ENCODE data around the gene IL36RN.

The IL36RN gene

DNA sequence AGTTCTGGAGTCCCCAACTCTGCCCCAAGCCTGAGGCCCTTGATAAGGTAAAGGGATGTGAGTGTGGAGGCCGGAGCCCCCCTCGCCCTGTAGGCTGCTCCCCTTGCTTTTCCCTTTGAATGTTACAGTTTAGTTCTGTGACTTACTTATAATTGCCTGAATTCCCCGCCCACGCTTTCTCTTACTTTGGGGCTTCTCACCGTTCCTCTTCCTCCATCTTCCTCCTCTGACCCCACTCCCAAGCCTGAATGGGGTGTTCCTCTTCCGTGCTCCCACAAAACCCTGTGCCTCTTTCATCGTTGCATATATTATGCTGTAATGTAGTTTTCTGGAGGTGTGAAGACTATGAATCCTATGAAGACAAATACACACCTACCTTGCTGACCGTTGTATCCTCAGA, 53.4 kb downstream of the IL36RN start:
- H4K20me1 ChIP-seq (ENCODE audit: insufficient read depth, low read length) = no peaks in the 10 kb centered on the region
- H3K9me3 ChIP-seq (ENCODE audit: insufficient read depth, low read length) = no peaks in the 10 kb centered on the region
- peak overlapping the region; percentile 20; the same call in 1 of the 2 replicates for H3K4me2 ChIP-seq (ENCODE audit: low read length)
- no peak overlapping the region for H3K9ac ChIP-seq (ENCODE audit: low read length)
- no peaks in the 10 kb centered on the region for H3K36me3 ChIP-seq (replicated peaks; ENCODE audit: low read depth, low read length)
- H3K4me1 ChIP-seq (ENCODE audit: low read length) = peaks cover 24% of the 10 kb centered on the region
- TF ChIP-seq, protein P1, sequence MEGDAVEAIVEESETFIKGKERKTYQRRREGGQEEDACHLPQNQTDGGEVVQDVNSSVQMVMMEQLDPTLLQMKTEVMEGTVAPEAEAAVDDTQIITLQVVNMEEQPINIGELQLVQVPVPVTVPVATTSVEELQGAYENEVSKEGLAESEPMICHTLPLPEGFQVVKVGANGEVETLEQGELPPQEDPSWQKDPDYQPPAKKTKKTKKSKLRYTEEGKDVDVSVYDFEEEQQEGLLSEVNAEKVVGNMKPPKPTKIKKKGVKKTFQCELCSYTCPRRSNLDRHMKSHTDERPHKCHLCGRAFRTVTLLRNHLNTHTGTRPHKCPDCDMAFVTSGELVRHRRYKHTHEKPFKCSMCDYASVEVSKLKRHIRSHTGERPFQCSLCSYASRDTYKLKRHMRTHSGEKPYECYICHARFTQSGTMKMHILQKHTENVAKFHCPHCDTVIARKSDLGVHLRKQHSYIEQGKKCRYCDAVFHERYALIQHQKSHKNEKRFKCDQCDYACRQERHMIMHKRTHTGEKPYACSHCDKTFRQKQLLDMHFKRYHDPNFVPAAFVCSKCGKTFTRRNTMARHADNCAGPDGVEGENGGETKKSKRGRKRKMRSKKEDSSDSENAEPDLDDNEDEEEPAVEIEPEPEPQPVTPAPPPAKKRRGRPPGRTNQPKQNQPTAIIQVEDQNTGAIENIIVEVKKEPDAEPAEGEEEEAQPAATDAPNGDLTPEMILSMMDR (IDR thresholded peaks at IDR 0.05; ENCODE audit: low read depth, low read length) = no peak
- no peak for TF ChIP-seq EZH2phosphoT487 (IDR thresholded peaks at IDR 0.05; ENCODE audit: low read depth)
- H3K27ac ChIP-seq (ENCODE audit: low read length) = no peak overlapping the region
- no peak overlapping the region for H3K4me3 ChIP-seq (ENCODE audit: low read length)
- no peak overlapping the region; the same call in 1 of the 2 replicates for H2AFZ ChIP-seq (ENCODE audit: low read depth, low read length)
- no peaks in the 10 kb centered on the region for H3K79me2 ChIP-seq (ENCODE audit: low read length)
- H3K27me3 ChIP-seq (ENCODE audit: low read depth, low read length) = no peaks in the 10 kb centered on the region

DNA sequence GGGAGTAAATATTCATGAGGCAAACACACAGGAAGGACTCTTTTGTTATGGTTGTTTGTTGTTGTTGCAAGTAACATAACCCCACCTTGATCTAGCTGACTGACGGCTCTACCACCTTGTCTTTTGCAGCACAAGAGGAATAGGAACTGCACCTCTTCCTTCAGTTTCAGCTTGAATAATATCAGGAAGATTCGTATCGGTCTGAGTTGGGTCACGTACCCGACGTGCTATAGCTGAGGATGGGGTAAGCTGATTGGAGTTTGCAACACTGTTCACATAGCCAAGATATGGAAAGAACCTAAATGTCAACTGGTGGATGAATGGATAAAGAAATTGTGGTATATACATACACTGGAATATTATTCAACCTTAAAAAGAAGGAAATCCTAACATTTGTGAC, 53.9 kb downstream of the IL36RN start:
- peak overlapping the region; percentile 20; the same call in 1 of the 2 replicates for H3K4me2 ChIP-seq (ENCODE audit: low read length)
- H2AFZ ChIP-seq (ENCODE audit: low read depth, low read length) = no peak overlapping the region; the same call in 1 of the 2 replicates
- H3K27ac ChIP-seq (ENCODE audit: low read length) = no peak overlapping the region
- H3K4me1 ChIP-seq (ENCODE audit: low read length) = peaks cover 24% of the 10 kb centered on the region
- H3K27me3 ChIP-seq (ENCODE audit: low read depth, low read length) = no peaks in the 10 kb centered on the region
- no peaks in the 10 kb centered on the region for H3K36me3 ChIP-seq (replicated peaks; ENCODE audit: low read depth, low read length)
- H3K9me3 ChIP-seq (ENCODE audit: insufficient read depth, low read length) = no peaks in the 10 kb centered on the region
- H3K79me2 ChIP-seq (ENCODE audit: low read length) = no peaks in the 10 kb centered on the region
- TF ChIP-seq, protein P1 (IDR thresholded peaks at IDR 0.05; ENCODE audit: low read depth, low read length) = no peak
- no peak for TF ChIP-seq EZH2phosphoT487 (IDR thresholded peaks at IDR 0.05; ENCODE audit: low read depth)
- H3K4me3 ChIP-seq (ENCODE audit: low read length) = no peak overlapping the region
- no peak overlapping the region for H3K9ac ChIP-seq (ENCODE audit: low read length)
- H4K20me1 ChIP-seq (ENCODE audit: insufficient read depth, low read length) = no peaks in the 10 kb centered on the region

DNA sequence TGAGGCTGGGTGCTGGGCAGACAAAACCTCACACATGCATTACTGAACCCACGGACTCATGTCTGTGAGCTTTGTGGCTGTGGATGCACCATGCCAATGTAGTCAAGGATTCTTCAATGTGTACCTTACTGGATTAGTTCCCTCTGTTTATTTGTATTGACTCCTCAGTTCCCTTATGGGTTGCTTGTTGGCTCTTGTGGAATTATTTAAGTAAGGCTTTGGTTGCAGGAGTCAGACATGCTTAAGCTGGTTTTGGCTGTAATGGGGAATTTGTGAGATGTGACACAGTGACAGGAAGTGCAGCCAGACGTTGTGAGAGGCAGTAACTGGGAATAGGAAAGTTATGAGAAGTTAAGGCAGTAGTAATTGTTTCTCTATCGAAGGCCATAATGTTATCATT, 54.8 kb downstream of the IL36RN start:
- no peak overlapping the region for H3K27ac ChIP-seq (ENCODE audit: low read length)
- H3K36me3 ChIP-seq (replicated peaks; ENCODE audit: low read depth, low read length) = no peaks in the 10 kb centered on the region
- no peak overlapping the region for H2AFZ ChIP-seq (ENCODE audit: low read depth, low read length)
- no peak overlapping the region for H3K4me3 ChIP-seq (ENCODE audit: low read length)
- H3K9me3 ChIP-seq (ENCODE audit: insufficient read depth, low read length) = no peaks in the 10 kb centered on the region
- H3K4me2 ChIP-seq (ENCODE audit: low read length) = no peak overlapping the region
- H3K79me2 ChIP-seq (ENCODE audit: low read length) = no peaks in the 10 kb centered on the region
- H3K9ac ChIP-seq (ENCODE audit: low read length) = no peak overlapping the region
- TF ChIP-seq EZH2phosphoT487 (IDR thresholded peaks at IDR 0.05; ENCODE audit: low read depth) = no peak
- TF ChIP-seq, protein P1 (IDR thresholded peaks at IDR 0.05; ENCODE audit: low read depth, low read length) = no peak
- H3K27me3 ChIP-seq (ENCODE audit: low read depth, low read length) = no peaks in the 10 kb centered on the region
- no peaks in the 10 kb centered on the region for H4K20me1 ChIP-seq (ENCODE audit: insufficient read depth, low read length)
- peaks cover 24% of the 10 kb centered on the region for H3K4me1 ChIP-seq (ENCODE audit: low read length)
